Activated T-cell treated with anti-CD3 and anti-CD28 coated beads, Interleukin-2, amount 50 U/mL, for 4 hours (primary cell): ENCODE results near the gene CHRM5. TPM values are rescaled to one million over a fixed set of nuclear protein-coding genes. Genes with fewer than 3 reads are reported as not detected.

Experiments used
- ATAC-seq, 2 donors: fragments of 200-7000 bp; cut with Tn5 transposase; one replicate each; pipeline ENCODE4 v1.10.0; 2021
- DNase-seq: peaks from one replicate; pipeline ENCODE4 v3.0.0-alpha.2; 2020
- H3K27me3 Mint-ChIP-seq: one replicate; pipeline ENCODE4 v1.8.0; 2021; ENCODE audit warnings: low read depth, mixed read lengths
- H3K36me3 Mint-ChIP-seq: one replicate; pipeline ENCODE4 v1.8.0; 2022; ENCODE audit warnings: mixed read lengths; ENCODE audit not compliant: insufficient read depth
- H3K4me1 Mint-ChIP-seq: one replicate; pipeline ENCODE4 v1.8.0; 2021; ENCODE audit warnings: low read depth, mixed read lengths
- H3K4me3 Mint-ChIP-seq: one replicate; pipeline ENCODE4 v1.8.0; 2021; ENCODE audit warnings: mild to moderate bottlenecking, moderate library complexity, mixed read lengths
- H3K9me3 Mint-ChIP-seq: one replicate; pipeline ENCODE4 v1.8.0; 2021; ENCODE audit warnings: mixed read lengths
- total RNA-seq, 3 donors: library from RNA; stranded (reverse); gene quantifications; one replicate each; pipeline ENCODE4 v1.2.1, GENCODE V29; 2021

CHRM5 gene
- total RNA-seq, 3 donors from 2014 or later, result 0.05 TPM; not detected in 2

GRCh38 chr15:34065941-34066340 is 97.6 kb downstream of the CHRM5 start:
- no peak overlapping the region for H3K4me3 Mint-ChIP-seq
- no peaks in the 10 kb centered on the region for H3K27me3 Mint-ChIP-seq
- DNase-seq (no peak), ATAC-seq (no peak)
- H3K4me1 Mint-ChIP-seq, result peaks cover 3% of the 10 kb centered on the region
- H3K9me3 Mint-ChIP-seq, result no peaks in the 10 kb centered on the region
- no peaks in the 10 kb centered on the region for H3K36me3 Mint-ChIP-seq

GRCh38 chr15:34070003-34070402 is 101.7 kb downstream of the CHRM5 start:
- Mint-ChIP-seq H3K4me3 (no peak overlapping the region), H3K27me3 (no peaks in the 10 kb centered on the region), H3K9me3 (no peaks in the 10 kb centered on the region), H3K36me3 (no peaks in the 10 kb centered on the region), H3K4me1 (no peaks in the 10 kb centered on the region)
- ATAC-seq (no peak), DNase-seq (no peak)

DNA sequence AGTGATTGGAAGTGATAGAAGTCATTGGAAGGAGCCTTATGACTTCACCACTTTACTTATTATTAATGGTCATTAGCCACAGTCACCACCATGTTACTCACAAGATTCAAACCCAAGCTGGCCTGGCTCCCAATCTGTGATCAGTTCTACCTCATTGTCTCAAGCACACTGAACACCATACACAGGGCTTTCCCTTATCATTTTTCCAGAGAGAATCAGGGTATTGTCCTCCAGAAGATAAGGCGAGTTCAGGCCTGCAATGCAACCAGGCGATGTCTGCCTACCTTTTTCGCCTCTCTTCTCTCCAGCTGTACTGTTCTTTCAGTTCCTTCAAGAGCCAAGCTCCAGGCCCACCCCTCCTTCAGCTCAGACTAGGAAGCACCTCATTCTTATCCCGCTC is 108.5 kb downstream of the CHRM5 start:
- ATAC-seq, result no peak
- Mint-ChIP-seq H3K9me3 (no peaks in the 10 kb centered on the region), H3K4me3 (no peak overlapping the region), H3K27me3 (no peaks in the 10 kb centered on the region), H3K36me3 (peaks cover 10% of the 10 kb centered on the region), H3K4me1 (no peaks in the 10 kb centered on the region)
- no peak for DNase-seq

DNA sequence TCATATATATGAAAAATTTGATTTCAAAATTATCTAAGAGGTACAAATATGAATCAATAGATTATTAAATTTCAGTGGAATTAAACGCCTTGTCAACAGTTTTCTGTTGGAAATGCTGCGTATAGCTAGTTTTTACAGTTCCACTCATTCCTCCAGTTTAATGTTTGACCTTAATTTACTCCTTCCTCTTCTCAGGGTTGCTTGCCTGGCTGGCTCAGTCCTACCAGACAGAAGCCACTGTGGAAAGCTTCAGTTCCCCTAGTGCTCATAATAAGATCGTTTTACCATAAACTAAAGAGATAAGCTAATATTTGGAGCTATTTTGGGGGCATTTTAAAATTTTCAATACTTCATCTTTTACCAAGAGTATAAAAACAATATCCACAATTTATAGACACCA is 110.6 kb downstream of the CHRM5 start:
- Mint-ChIP-seq H3K9me3 (no peaks in the 10 kb centered on the region), H3K4me3 (no peak overlapping the region), H3K36me3 (peaks cover 17% of the 10 kb centered on the region), H3K4me1 (no peaks in the 10 kb centered on the region), H3K27me3 (no peaks in the 10 kb centered on the region)
- DNase-seq, result no peak
- ATAC-seq, result no peak

- H3K9me3 Mint-ChIP-seq, result no peaks in the 10 kb centered on the region
- no peak for ATAC-seq
Measured at GRCh38 chr15:34079904-34080303, 111.6 kb downstream of the CHRM5 start.

DNA sequence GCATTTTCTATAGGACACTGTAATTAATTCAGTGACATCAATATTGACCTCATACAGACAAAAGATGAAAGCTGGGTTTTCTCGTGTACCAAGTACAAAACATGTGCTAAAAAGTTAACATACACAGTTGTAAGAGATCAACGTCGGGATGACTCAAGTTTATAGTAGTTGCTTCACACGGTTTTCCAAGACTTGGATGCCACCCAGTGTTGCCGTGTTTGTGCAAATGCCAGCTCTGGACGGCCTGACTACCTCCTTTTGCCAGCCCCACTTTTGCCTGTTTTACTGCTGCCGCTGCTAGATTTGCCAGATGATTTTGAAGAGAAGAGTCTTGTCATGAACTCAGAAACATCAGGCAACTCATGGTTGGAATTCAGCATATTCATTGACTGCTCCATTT is 115.8 kb downstream of the CHRM5 start:
- Mint-ChIP-seq H3K36me3 (peaks cover 26% of the 10 kb centered on the region), H3K4me3 (no peak overlapping the region), H3K9me3 (no peaks in the 10 kb centered on the region), H3K4me1 (no peaks in the 10 kb centered on the region), H3K27me3 (no peaks in the 10 kb centered on the region)
- no peak for ATAC-seq
- no peak for DNase-seq

More at GRCh38 chr15:34079904-34080303, 111.6 kb downstream of the CHRM5 start:
- Mint-ChIP-seq H3K36me3 (peaks cover 21% of the 10 kb centered on the region), H3K27me3 (no peaks in the 10 kb centered on the region), H3K4me1 (no peaks in the 10 kb centered on the region), H3K4me3 (no peak overlapping the region)
- no peak for DNase-seq

DNA sequence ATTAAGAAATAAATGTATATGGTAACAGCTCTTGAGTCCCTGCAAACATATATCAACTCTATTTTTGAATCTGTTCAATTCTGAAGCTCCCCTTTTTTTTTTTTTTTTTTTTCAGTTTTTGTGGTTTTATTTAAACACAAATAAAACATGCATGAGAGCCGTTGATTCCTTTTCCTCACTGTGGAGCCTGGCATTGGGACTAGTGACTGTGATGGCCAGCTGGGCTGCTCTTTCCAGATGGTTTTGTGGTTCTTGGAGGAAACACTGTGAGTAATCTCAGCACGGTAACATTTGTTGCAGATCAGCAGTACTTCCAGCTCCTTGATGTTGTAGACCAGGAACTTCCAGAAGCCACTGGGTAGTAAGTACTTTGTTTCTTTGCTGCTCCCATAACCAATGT is 117.4 kb downstream of the CHRM5 start:
- ATAC-seq (no peak), DNase-seq (no peak)
- peaks cover 26% of the 10 kb centered on the region for H3K36me3 Mint-ChIP-seq
- no peaks in the 10 kb centered on the region for H3K27me3 Mint-ChIP-seq
- no peak overlapping the region for H3K4me3 Mint-ChIP-seq
- no peaks in the 10 kb centered on the region for H3K9me3 Mint-ChIP-seq
- H3K4me1 Mint-ChIP-seq, result no peaks in the 10 kb centered on the region

DNA sequence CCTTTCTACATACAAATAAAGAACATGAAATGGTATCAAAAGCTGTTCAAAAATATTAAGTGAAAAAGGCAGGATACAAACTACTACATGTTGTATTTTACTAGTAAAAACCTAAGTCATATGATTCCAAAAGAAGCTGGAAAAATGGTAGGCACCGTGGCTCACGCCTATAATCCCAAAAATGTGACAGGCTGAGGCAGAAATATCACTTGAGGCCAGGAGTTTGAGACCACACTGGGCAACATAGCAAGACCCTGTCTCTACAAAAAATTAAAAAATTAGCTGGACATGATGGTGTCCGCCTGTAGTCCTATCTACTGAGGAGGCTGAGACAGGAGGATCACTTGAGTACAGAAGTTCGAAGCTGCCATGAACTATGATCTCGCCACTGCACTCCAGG is 131.6 kb downstream of the CHRM5 start:
- peaks cover 2% of the 10 kb centered on the region for H3K9me3 Mint-ChIP-seq
- DNase-seq (no peak), ATAC-seq (no peak)
- H3K27me3 Mint-ChIP-seq, result no peaks in the 10 kb centered on the region
- peaks cover 37% of the 10 kb centered on the region for H3K4me1 Mint-ChIP-seq
- H3K4me3 Mint-ChIP-seq, result peak overlapping the region; percentile 64
- H3K36me3 Mint-ChIP-seq, result peaks cover 19% of the 10 kb centered on the region

GRCh38 chr15:34101366-34102174 is 133.3 kb downstream of the CHRM5 start, which contains the start of the genes EMC7 and PGBD4:
Gene EMC7, minus strand, starts transcription at chr15:34101862. Its CDS starts 23 bp downstream, at chr15:34101839.
Gene PGBD4, plus strand, starts transcription at chr15:34102083. Its CDS starts 449 bp downstream, at chr15:34102532.
- DNase-seq (peak; percentile 99), ATAC-seq (peak; percentile 99)
- Mint-ChIP-seq H3K27me3 (no peaks in the 10 kb centered on the region), H3K4me3 (peak within 1 kb of the TSS; percentile 100), H3K4me1 (peaks cover 37% of the 10 kb centered on the region), H3K36me3 (peaks cover 17% of the 10 kb centered on the region), H3K9me3 (peaks cover 4% of the 10 kb centered on the region)

DNA sequence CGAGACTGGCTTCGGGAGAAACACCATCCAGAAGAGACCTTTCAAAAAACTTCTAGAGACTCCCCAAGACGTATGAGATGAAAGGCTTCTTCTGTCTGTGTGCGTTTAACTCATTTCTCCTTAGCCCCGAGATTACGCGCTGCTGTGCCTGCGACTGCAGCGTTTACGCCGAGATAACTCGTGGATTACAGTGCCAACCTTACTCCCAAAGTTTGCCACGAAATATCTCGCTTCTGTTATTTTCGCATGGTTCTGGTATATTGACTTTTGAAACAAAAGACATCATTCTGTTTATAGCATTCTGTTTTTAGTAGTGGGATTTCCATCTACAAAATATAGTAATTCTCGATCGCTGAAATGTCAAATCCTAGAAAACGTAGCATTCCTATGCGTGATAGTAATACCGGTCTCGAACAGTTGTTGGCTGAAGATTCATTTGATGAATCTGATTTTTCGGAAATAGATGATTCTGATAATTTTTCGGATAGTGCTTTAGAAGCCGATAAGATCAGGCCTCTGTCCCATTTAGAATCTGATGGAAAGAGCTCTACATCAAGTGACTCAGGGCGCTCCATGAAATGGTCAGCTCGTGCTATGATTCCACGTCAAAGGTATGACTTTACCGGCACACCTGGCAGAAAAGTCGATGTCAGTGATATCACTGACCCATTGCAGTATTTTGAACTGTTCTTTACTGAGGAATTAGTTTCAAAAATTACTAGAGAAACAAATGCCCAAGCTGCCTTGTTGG is 134.1 kb downstream of the CHRM5 start:
- DNase-seq (no peak), ATAC-seq (no peak)
- Mint-ChIP-seq H3K36me3 (peaks cover 17% of the 10 kb centered on the region), H3K4me1 (peaks cover 36% of the 10 kb centered on the region), H3K27me3 (no peaks in the 10 kb centered on the region), H3K9me3 (peaks cover 4% of the 10 kb centered on the region), H3K4me3 (peak overlapping the region; percentile 100)

DNA sequence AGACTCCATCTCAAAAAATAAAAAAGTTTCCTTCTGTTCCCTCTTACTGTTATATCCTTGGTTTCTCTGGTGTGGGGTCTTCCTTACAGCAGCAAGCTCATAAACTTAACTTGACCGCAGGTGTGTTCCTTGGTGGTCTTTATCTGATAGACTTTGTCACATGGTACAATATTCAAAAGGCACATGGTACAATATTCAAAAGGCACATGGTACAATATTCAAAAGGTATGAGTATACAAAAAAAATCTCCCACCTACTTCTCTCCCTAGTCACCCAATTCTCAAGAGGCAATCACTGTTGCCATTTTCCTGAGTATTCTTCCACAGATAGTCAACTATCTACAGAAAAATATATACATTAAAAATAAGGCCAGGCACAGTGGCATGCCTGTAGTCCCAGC is 138.1 kb downstream of the CHRM5 start:
- H3K4me3 Mint-ChIP-seq, result no peak overlapping the region
- ATAC-seq, result no peak
- H3K9me3 Mint-ChIP-seq, result peaks cover 4% of the 10 kb centered on the region
- DNase-seq, result no peak
- peaks cover 17% of the 10 kb centered on the region for H3K36me3 Mint-ChIP-seq
- H3K4me1 Mint-ChIP-seq, result peaks cover 16% of the 10 kb centered on the region
- no peaks in the 10 kb centered on the region for H3K27me3 Mint-ChIP-seq

- ATAC-seq, result no peak
- peaks cover 14% of the 10 kb centered on the region for H3K36me3 Mint-ChIP-seq
- H3K4me3 Mint-ChIP-seq, result no peak overlapping the region
- H3K27me3 Mint-ChIP-seq, result no peaks in the 10 kb centered on the region
- H3K4me1 Mint-ChIP-seq, result peaks cover 11% of the 10 kb centered on the region
- peaks cover 4% of the 10 kb centered on the region for H3K9me3 Mint-ChIP-seq
- DNase-seq, result no peak
Measured at GRCh38 chr15:34107315-34107714, 139.0 kb downstream of the CHRM5 start.

DNA sequence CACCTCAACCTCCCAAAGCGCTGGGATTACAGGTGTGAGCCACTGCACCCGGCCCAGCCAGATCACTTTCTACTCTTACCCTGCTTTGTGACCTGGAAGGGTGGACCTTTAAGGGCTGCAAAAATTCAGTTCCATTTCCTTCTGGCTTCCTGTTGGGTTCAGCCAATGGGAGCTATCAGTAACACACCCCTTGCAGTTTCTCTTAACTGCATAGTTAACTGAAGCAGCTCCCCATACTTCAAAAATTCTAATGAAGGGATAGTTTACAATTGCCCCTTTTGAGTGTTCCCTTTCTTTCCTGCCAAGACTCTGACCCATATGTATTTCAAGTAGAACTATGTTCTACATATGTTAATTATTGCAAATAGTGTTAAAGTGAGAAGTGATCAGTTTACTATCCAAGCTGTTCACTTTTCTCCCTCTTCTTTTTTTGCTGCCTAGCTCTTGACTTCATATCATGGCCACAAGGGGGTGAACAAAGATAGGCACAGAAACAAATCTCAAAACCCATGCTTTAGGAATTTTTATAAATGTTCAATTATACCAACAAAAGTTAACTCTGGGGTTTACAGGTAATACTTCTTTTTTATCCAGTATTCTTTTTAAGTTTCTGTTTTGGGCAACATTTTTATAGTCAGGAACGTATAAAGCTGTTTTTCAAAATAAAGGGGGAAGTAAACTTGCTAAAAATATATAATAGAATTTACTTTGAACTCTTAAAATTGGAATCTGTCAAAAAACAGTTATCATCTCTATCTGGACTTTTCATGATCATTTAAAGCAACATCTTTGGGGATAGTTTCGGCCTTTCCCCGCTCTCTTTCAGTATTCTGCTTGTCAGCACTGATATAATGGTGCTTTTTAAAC is 141.7 kb downstream of the CHRM5 start:
- DNase-seq, result no peak
- no peak overlapping the region for H3K4me3 Mint-ChIP-seq
- H3K36me3 Mint-ChIP-seq, result peaks cover 2% of the 10 kb centered on the region
- ATAC-seq, result no peak
- H3K4me1 Mint-ChIP-seq, result no peaks in the 10 kb centered on the region
- H3K27me3 Mint-ChIP-seq, result peaks cover 10% of the 10 kb centered on the region
- H3K9me3 Mint-ChIP-seq, result peaks cover under 1% of the 10 kb centered on the region

GRCh38 chr15:34111488-34111887 is 143.2 kb downstream of the CHRM5 start:
- ATAC-seq (no peak), DNase-seq (no peak)
- no peak overlapping the region for H3K4me3 Mint-ChIP-seq
- H3K4me1 Mint-ChIP-seq, result no peaks in the 10 kb centered on the region
- H3K36me3 Mint-ChIP-seq, result no peaks in the 10 kb centered on the region
- H3K27me3 Mint-ChIP-seq, result peaks cover 15% of the 10 kb centered on the region
- no peaks in the 10 kb centered on the region for H3K9me3 Mint-ChIP-seq
